HG03095 (cell line): Measurements from ENCODE around the gene SMYD2.

Source experiments
- ATAC-seq: cut with Tn5 transposase; IDR thresholded peaks from one replicate; pipeline ENCODE4 v1.9.1; 2021; ENCODE audit warnings: moderate library complexity; ENCODE audit not compliant: unreplicated experiment

Gene SMYD2

DNA sequence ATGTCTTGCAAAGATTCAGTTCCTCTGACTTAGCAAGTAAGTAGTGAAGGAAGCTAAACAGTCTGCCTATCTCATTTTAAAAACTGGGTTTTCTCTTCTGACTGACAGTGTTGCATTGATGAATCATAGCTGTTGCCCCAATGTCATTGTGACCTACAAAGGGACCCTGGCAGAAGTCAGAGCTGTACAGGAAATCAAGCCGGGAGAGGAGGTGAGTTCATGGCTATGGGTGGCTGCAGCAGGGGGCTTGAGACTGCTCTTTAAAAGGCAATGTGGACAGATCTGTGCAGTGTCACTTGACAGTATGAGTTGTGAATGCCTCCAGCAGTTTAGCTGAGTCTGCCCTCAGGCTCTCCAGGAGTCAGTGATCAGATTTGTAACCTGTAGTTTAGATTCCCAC lies 46.6 kb downstream of the SMYD2 start:
- no peak for ATAC-seq

GRCh38 chr1:214328770-214329469 lies 48.0 kb downstream of the SMYD2 start:
- ATAC-seq = peak; percentile 83

DNA sequence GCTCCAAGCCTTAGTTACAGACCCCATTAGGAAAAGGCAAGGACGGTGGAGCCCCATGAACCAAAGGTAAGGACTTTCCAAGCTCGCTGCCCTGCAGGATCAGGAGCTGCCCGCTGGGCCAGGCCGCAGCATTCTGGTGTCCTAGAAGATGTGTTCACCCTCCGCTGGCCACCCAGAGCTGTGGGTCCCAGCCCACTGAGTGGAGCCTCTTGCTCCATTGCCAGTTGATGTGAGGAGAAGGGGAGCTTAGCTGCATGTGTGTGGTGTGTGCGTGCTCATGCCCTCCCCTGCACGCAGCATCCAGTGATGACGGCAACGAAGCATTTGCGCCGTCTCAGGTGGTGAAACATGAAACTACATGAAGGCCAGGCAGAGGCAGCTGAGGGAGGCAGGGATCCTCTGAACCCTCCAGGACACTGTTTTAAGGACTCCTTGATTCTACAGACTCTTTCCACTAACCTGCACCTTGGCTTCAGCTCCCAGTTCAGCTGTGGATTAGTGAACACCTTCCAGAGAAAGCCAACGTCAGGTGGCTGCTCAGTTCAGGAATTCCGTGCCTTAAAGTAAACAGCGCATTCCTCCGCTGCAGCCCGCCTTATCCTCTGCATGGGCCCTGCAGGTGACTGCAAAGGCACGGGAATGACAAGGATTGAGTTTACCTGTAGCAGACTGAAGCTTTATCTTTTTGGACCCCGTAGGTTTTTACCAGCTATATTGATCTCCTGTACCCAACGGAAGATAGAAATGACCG lies 48.7 kb downstream of the SMYD2 start:
- no peak for ATAC-seq

GRCh38 chr1:214330222-214330621 lies 49.3 kb downstream of the SMYD2 start:
- ATAC-seq = no peak

- no peak for ATAC-seq
Measured at GRCh38 chr1:214330715-214331114, 49.8 kb downstream of the SMYD2 start.

DNA sequence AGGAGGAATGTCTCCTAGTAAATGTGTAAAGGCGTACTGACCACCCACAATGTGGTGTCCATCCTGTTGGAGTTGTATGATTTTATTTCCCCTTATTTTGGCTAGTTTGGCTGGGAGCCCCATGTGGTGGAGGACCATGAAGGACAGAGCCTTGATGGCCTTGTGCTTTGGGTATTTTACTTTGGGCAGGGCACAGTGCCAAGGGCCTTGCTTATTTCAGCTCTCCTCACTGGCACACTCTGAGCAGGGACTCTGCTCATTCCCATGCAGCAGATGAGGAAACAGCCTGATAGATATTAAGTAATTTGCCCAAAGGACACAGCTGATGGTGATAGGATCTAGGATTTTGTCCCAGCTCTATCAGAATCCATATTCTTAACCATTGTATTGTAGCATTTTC lies 50.2 kb downstream of the SMYD2 start:
- ATAC-seq = no peak

DNA sequence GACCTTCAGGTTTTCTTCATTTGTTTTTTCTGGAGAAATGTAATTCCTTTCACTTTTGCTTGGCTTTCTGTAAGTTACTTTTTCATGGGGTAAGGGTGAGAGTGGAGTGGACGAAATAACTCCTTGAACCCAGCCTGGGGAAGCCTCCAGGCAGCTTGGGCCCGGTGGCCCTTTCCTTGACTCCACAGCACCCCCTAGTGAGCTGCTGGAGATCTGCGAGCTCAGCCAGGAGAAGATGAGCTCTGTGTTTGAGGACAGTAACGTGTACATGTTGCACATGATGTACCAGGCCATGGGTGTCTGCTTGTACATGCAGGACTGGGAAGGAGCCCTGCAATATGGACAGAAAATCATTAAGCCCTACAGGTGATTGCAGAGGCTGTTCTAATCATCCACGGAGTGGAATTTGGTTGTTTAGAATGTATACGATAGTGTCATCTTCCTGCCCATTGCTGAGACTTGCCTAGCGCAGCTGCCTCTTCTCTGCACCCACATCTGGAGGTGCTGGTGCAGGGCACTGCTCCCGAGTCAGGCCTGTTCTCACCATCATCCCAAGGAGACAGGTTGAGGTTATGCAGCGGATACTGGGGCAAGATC lies 51.0 kb downstream of the SMYD2 start:
- ATAC-seq = peak; percentile 39

GRCh38 chr1:214332946-214333798 lies 52.2 kb downstream of the SMYD2 start:
- ATAC-seq = no peak

DNA sequence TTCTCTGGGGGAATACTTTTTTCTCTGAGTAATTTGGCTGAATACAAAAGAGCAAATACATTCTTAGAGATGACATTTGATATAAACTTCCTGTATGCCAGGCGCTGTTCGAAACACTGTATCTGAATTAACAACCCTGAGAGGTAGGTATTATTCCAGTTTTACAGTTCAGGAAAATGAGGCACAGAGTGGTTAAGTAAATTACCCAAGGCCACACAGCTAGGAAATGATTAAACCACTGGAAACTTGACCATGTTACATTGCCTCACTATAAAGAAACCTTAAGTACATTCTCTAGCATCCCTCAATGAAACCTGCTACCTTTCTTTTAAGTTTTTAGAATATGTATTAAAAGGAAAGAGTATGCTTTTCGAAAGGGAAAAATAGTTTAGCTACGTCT lies 54.6 kb downstream of the SMYD2 start:
- ATAC-seq = no peak

DNA sequence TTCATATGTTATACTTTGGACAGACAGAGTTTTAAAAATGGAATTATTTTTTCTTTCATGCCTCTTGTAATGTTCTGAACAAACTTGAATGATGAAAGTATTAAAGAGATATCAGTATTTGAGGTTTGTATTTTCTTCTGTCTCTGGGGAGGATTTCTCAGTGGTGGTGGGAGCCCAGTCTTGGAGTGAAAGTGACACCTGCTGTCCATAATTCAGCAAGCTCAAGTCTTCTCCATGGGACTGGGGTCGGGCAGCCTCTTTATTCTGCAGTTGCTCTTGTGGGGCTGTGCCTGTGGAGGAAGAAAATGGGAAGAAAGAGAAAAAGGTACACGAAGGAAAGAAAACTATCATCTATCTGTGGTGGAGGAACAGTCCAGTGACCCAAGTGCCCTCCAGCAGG lies 56.1 kb downstream of the SMYD2 start:
- ATAC-seq = no peak

GRCh38 chr1:214337511-214337910 lies 56.6 kb downstream of the SMYD2 start:
- ATAC-seq = peak; percentile 49

DNA sequence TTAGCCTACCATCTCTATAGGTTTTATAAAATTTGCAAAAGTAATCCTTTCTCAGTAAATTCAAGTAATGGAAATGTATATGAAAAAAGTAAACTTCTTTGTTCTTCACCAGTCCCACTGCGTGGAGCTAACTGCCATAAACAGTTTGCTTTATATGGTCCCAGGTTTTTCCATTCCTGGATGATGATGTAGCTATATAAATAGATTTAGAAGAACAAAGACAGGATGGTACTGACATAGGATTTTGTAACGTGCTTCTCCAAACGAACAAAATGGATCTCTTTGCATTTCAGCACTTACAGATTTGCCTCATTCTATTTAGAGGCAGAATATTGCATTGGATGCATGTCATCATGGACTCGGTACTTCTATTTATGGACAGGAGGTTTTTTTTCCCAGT lies 57.3 kb downstream of the SMYD2 start:
- no peak for ATAC-seq

DNA sequence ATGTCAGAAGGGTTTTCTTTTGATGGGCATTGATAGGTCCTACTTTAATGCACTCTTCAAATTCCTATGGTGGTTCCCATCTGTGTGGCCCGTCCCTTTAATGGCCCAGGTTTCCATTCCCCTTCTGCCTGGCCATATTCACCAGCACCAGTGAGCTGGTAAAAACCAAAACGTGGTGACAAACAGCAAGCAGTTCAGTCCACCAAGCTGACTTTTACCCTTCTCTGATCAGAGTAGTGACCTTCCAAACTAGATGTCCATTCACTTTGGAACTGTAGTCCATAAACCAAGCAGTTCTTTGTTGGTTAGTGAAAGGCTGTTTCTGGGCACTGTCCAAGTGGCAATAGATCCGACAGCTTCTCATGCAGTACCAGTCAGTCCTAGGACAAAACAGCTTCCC lies 60.5 kb downstream of the SMYD2 start:
- ATAC-seq = no peak

- ATAC-seq = no peak
Measured at GRCh38 chr1:214341932-214342331, 61.0 kb downstream of the SMYD2 start.

- ATAC-seq = no peak
Measured at GRCh38 chr1:214342525-214342924, 61.6 kb downstream of the SMYD2 start.

- no peak for ATAC-seq
Measured at GRCh38 chr1:214344897-214345296, 63.9 kb downstream of the SMYD2 start.

GRCh38 chr1:214349008-214349407 lies 68.0 kb downstream of the SMYD2 start:
- no peak for ATAC-seq

GRCh38 chr1:214349781-214350180 lies 68.8 kb downstream of the SMYD2 start:
- ATAC-seq = no peak

- no peak for ATAC-seq
Measured at GRCh38 chr1:214351551-214352277, 70.8 kb downstream of the SMYD2 start.

GRCh38 chr1:214352838-214353237 lies 71.9 kb downstream of the SMYD2 start:
- ATAC-seq = no peak
